GF-D8 (cell line): ENCODE data around the gene BCL7B.
"Not testable (repeated sequence)": the region's sequence is repeated elsewhere in the genome, so short reads cannot be mapped to it uniquely, and the experiment has no call there.

ENCODE experiments used
- DNase-seq: peaks from one replicate; lab custom pipeline; 2025; lab: John Stamatoyannopoulos, UW

The BCL7B gene

DNA sequence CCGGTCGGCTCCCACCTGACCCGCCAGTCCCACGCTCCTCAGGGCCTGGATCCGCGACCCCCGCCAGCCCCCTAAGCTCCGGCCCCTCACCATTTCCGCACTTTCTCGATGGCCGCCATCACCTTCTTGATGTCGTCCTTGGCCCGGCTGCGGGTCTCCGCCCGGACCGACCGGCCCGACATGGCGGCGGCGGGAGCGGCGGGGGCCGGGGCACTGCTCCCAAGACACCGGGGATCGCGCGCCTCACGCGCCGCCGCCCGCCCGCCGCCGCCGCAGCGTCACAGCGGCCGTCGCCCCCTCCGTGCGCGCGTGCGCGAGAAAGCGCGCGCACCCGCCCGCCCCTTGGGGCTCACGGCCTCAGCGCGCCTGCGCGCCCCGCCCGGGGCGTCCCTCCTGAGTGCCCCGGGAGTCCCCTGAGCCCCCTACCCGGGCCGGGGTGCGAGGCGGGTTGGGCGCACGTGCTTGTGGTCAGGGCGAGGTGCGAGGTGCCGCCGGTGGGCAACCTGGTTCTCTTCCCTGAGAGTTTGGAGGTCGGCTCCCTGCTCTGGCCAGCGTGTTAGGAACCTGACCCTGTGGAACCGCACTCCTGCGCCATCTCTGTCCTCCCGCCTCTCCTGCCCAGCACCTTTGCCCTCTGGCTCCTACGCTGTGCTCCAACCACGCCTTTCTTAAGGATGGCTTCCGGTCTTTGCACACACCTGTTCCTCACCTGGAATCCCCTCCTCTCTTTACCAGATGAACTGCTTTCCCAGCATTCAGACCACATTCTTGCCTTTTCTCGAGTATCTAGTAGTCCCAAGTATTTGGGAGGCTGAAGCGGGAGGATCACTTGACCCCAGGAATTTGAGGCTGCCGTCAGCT lies at the start of gene BCL7B:
Gene BCL7B, minus strand, starts transcription at position 294 of the 861 bp plus-strand sequence. Its CDS starts 112 bp downstream, at position 182.
- DNase-seq, result peak; percentile 47

DNA sequence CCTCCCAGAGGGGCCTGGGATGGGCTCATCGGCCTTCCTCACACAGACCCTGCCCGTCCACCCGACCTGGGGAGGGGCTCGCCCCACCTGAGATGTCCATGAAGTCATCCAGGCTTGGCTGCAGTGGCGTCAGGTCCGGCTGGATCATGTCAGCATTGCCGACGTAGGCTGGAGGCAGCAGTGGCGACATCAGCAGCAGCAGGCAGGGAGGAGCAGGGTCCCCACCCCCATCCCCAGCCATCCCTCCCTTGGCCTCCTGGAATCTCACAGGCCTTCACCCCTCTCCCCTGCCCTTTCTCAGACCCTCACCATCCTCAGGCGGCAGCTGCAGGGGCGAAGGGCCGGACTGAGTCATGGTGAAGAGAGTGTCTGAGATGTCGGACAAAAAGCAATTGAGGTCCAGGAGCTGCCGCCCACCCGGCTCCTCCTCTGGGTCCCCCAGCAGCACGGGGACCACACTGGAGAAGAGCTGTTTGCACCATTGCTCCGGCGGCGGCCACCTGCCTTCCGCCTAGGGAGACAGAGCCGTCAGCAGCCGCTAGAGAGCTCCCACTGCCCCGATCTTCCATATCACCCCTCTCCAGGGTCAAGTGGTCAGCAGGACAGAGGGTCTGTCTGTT lies 48.2 kb upstream of the BCL7B start:
- no peak for DNase-seq

DNA sequence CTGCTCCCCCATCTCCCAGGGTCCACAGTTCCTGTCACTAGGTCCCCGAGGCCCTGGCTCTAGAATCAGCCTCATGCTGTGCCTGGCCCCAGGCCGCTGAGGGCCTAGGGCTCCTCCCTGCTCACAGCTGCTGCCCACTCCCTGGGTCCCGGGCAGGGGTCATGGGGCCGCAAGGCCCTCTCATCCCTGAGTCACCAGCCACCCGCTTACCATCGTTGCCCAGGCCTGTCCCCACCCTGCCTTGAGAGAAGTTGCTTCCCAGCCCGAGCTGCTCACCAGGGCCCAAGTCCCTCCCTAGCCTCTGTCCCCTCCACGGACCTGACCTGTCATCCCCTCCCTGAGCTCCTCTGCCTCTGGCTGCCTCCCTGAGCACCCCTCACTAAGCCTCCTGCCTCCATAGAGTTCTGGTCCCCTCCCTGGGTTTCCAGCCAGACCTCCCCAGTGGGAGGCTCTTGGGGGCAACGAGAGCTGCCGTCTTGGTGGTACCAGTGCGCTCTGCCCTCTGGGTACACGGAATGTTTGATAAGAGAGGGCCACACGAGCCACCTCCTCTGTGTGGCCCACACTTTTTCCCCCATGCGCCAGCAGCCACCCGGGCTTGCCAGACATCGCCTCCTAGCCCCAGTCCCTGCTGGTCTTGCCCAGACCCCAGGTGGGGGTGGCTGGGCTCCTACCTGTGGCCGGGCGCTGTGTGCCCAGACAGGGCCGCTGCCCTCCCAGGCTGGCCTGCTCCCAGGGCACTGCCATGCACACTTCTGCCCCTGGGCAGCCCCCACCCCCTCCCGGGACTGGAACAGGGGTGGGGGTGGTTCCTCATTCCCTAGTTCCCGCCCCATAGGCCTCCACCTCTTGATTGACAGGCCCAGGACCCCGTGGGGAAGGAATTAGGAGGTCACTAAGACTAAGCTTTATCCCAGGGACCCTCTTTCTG lies 45.5 kb upstream of the BCL7B start:
- no peak for DNase-seq

DNA sequence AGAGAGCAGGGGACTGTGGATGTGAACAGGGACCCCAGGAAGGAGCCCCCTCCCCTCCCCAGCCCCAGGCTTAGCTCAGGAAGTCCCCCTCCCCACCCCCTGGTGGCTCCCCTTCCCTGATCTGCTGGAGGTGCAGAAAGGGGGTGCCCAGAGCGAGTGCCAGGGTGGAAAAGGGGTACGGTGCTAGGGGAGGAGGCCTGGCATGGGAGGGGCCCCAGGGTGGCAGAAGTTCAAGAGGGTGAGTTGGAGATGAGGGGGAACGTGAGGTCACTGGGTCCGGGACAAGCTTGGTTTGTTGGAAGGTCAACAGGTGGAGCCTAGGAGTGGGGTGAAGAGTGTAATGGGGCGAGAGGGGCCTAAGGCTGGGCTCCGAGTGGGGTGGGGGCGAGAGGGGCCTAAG lies 42.4 kb upstream of the BCL7B start:
- DNase-seq, result no peak

DNA sequence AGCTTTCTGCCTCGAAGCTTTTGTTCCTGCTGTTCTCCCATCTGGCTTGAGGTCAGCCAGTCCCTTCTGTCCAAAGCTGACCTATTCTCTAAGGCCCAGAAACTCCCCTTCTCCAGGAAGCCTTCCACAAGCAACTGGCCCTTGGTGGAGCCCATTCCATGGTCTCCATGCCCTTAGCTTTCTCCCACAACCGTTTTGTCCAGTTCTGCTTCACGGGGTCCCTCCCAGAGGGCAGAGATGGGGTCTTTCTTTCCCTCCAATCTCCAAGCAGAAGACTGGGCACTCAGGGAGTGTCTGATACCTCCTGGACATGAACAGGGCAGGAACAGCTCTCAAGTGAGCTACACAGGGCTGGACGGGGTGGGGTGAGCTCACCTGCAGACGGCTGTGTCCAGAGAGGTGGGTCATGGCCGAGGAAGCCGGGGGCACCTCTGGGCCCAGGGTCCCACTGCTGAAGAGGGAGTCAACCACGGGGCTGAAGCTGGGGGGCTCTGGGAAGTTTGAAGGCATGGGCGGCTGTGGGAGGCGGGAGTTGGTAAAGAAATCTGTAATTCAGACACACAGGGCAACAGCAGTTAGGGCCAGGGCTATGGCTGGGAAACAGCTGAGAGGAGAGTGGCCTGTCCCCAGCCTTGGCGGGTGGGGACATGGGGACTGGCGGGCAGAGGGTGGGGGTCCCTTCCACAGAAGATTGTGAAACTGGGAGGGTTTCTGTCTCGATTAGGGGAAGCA lies 41.8 kb upstream of the BCL7B start:
- no peak for DNase-seq

DNA sequence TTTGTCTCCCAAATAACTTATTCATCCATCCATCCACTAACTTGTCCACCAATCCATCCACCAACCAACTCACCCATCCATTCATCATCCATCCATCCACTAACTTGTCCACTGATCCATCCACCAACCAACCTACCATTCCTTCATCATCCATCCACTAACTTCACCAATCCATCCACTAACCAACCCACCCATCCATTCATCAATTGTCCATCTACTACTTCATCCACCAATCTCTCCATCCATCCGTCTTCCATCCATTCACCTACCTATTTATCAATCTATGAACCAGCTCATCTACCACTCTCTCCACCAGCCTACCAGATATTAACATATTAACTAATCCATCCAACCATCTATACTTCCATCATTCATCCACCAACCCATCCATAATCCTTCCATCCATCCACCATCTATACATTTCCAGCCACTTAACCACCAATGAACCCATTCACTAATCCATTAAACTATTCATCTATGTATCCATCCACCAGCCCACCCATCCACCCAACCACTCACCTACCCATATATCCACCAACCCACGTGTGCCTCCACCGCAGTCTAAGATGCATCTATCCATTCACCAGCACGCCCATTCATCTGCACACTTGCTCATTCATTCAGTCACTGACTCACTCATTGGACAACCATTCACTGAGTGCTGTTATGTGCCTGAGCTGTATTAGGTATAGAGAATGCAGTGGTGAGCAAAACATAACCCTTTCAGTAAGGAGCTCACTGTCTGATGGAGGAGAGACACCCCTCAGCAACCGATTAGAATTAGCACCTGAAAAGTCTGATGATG lies 40.7 kb upstream of the BCL7B start:
- no peak for DNase-seq

DNA sequence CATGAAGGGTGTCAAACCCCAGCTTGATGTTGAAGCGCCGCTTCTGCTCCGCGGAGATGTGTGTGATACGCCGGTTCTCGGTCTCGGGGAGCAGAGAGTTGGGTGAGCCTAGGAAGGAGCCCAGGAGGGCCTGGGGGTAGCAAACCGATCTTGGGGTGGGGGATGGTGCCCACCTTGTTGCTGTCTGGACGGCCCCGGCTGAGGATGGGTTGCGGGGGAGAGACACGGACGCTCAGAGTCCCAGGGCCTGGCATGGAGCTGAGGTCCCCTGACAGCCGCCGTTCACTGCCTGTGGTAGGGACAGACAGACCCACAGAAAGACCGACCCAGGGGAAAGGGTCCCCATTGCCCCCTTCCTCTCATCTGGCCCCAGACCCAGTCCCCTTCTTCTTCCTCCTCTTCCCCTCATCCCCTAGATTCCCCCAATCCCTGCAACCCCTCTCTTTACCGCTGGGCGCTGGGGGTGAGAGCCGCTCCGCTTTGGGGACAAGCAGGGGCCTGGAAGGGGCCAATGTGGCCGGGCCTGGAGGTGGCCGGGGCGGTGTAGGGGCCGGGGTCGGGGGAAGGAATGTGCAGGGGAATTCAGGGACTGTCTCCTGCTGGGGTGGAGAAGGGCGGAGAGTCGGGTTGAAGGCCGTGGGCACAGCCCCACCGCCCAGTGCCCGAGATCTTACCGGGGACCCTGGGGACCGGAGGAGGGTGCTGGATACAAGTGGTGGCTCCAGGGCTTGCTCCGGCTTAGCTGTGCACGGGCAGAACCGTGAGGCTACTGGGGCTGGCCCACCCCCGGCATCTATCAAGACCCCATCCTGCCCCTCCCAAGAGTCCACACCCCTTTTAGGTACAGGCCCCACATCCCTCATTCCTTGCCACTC lies 38.9 kb upstream of the BCL7B start:
- no peak for DNase-seq

DNA sequence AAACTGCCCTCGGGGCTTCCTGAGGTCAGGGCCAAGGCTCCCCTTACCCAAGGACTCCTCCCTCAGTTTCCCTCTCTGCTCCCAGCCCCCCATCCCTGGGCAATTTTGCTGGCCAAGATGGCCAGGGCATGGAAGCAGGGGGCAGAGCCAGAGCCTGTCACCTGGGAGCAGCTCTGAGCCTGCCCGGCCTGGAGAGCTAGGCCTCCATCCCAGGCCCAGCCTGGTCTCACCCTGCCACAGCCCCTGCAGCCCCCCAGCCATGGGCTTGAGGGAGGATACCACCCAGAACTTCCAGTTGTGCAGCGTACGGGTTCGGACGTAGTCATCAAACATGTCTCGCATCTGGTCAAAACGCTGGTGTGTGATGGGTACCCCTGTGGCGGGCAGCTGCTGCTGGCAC lies 37.9 kb upstream of the BCL7B start:
- DNase-seq, result no peak

DNA sequence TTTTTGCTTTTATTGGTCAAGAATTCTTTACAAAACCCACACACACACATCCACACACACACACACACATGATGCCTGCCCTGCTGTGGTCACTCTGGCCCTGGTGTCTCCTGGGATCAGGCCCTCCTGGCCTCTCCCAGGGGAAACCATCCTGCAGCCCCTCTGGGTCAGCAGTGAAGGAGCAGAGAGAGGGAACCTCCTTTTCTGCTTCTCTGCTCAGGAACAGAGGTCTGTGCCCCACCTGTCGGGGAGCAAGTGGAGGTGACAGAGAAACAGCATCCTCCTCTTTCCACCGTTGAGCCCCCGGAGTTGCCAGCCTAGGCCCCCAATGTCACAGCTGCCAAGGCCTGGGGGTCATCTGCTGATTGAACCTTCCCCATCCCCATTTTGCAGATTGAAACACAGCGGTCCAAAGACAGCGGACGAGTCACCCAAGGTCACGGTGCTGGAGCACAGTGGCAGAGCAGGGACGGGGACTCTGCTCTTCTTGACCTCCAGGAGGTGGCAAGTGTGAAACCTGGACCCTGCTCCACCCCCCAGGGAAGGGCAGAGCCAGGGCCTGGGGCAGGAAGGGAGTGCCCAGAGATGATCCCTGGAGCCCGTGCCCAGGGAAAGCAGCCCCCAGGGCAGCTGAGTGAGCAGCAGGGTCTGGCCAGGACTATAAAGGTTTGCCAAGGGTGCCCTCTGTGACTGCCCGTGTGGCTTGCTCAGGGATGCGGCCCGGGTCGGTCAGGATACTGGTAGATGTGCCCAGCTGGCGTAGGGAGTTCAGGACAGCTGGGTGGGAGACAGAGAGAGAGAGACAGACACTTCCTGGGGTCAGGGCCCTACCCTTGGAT lies 35.9 kb upstream of the BCL7B start:
- DNase-seq, result no peak

DNA sequence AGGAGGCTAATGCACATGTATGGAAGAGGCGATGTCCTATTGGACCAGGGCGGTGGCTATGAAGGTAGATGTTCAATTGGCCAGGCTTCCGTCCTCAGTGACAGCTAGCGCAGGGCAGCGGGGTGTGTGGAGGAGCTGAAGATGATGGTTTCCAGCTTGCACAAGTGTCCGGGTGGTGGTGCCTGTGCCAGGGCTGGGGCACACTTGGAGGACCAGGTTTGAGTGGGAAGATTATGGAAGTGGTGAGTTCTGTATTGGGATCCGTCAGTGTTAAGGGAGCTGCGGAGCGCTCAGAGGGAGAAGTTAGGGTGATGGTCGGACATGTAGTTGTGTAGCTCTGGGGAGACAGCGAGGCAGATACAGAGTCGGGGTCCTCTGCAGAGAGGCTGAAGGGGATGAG lies 29.4 kb upstream of the BCL7B start:
- DNase-seq, result no peak

DNA sequence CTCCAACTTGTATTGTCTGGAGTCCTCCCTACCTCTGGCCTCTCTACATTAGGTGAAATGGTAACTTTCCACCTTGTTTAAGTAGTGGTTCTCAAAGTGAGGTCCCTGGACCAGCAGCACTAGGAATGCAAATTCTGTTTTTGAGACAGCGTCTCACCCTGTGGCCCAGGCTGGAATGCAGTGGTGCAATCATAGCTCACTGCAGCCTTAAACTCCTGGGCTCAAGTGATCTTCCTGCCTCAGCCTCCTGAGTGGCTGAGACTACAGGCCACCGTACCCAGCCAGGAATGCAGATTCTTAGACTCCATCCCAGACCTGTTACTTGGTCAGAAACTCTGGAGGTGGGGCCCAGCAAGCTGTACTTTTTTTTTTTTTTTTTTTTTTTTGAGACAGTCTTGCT lies 27.7 kb upstream of the BCL7B start:
- no peak for DNase-seq

DNA sequence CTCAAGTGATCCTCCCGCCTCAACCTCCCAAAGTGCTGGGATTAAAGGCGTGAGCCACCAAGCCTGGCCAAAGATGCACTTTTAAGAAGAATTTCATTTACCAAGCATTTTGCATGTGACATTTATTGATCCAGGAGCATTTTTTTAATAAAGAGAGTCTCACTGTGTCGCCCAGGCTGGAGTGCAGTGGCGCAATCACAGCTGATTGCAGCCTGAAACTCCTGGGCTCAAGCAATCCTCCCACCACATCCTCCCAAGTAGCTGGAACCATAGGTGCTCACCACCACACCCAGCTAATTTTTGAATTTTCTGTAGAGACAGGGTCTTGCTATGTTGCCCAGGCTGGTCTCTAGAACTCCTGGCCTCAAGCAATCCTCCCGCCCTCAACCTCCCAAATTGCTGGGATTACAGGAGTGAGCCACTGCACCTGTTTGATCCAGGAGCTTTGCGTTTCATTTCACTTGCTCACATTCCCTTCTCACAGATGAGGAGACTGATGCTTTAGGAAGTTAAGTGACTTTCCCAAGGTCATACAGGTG lies 25.2 kb upstream of the BCL7B start:
- no peak for DNase-seq

DNA sequence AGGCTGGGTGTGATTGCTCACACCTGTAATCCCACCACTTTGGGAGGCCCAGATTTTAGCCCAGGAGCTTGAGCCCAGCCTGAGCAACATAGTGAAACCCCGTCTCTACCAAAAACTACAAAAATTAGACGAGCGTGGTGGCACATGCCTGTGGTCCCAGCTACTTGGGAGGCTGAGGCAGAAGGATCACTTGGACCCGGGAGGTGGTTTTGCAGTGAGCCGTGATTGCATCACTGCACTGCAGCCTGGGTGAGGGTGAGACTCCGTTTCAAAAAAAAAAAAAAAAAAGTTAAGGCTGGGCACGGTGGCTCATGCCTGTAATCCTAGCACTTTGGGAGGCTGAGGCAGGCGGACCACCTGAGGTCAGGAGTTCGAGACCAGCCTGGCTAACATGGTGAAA lies 23.5 kb upstream of the BCL7B start:
- not testable (repeated sequence) for DNase-seq

DNA sequence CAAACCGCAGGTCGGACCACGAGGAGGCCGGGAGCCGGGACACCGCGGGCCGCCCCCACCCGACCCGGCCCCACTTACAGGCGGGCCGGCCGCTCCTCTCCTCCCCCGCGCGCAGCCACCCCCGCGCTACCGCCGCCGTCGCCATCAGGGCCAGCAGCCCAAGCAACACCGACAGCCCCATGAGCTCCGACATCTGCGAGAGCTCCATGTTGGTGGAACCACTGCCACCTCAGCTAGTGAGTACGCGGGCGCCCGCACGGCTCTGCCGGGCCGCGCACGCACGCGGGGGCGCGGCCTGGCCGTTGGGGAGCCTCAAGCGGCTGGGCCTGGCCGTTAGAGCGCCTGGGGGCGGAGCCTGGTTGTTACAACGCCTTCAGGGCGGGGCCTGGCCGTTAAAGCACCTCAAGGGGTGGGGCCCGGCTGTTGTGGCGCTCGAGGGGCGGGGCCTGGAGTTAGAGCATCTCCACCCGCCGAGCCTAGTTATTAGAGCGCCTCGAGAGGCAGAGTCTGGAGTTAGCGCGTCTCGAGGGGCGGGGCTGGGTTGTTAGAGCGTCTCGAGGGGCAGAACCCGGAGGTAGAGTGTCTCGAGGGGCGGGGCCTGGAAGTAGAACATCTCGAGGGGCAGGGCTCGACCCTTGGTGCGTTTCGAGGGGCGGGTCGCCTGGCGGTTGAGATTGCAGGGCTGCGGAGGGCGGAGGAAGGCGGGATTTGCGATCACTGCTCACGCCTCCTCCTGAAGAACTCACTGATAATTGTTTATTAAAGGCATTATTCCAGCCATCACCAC lies 21.0 kb upstream of the BCL7B start, which contains the start of gene TBL2:
Gene TBL2, minus strand, starts transcription at position 238 of the 787 bp plus-strand sequence. Its CDS starts 30 bp downstream, at position 208.
- DNase-seq, result peak; percentile 98

DNA sequence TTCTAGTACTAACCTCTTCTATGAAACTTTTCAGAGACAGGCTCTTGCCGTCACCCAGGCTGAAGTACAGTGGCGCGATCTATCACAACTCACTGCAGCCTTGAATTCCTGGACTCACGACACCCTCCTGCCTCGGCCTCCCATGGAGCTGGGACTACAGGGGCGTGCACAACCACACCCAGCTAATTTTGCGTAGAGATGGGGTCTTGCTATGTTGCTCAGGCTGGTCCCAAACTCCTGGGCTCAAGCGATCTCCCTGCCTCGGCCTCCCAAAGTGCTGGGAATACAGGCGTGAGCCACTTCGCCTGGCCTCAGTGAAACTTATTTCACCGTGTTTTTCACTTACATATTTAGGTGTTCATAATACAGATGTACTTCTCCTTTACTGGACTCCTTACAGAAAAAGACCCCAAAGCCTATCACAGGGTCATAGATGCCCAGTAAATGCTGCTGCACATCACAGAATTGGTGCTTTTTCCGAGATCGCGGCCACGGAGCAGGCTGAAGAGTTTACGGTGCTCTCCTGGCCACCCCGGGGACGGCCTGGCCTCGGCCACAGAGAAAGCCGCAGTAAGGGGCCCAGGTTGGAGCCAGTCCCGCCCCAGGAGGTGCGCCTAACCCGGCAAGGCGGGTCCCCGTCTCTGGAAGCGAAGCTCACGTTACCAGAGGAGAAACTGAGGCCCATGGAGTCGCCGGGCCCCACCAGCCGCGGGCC lies 20.3 kb upstream of the BCL7B start:
- DNase-seq, result no peak

DNA sequence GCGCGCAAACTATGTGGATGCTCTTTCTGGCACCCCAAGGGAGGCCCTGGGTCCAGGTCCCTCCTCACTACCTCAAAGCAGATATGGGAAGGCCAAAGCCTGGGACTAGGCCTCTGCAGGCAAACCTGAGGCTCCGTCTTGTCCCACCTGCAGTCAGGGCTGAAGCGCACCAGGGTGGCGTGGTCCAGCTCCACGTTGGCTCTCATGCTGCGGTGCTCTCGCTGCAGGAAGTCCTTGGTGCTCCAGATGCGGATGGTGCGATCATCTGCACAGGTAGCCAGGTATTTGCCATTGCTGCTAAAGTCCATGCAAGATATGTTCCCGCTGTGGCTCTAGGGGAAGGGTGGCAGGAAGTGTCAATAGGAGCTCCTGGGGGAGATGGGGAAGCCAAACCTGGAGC lies 16.3 kb upstream of the BCL7B start:
- no peak for DNase-seq

DNA sequence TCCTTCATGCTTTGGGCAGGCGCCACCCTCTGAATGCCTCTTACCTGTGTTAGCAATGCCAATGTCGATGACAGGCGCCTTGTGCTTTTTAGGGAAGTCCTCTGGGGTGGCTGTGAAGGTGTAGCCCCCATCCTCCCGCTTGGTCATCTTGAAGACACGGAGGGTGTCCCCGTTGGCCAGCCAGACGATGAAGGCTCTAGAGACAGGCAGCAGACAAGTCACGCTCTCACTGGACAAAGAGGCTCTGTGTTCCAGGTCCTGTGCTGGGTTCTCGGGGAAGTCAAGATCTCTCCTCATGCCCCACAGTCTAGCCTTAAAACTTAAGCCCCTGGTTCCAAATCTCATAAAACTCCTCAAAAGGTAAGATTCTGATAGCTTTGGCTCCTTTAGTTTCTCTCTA lies 15.8 kb upstream of the BCL7B start:
- DNase-seq, result no peak
